Measurements from ENCODE around the gene CTNND2. TPM values are rescaled to one million over a fixed set of nuclear protein-coding genes. Genes with fewer than 3 reads are reported as not detected.

CTNND2 gene
- total RNA-seq, 2 experiments from 2014 or later = 0.20 TPM; not detected in 1

GRCh38 chr5:11110128-11110527 lies 794.1 kb downstream of the CTNND2 start:
- H3K4me1 Mint-ChIP-seq (ENCODE audit: low read depth) = no peaks in the 10 kb centered on the region
- H3K27ac ChIP-seq (ENCODE audit: low read depth in 1 of 2, low read length in 2 of 2) = no peak overlapping the region
- H3K27ac Mint-ChIP-seq = no peak overlapping the region
- no peak overlapping the region for H3K4me3 ChIP-seq (ENCODE audit: low read length)
- H3K4me1 ChIP-seq (ENCODE audit: insufficient read depth, low read length) = no peaks in the 10 kb centered on the region
- no peaks in the 10 kb centered on the region for H3K27me3 Mint-ChIP-seq
- H3K36me3 ChIP-seq (ENCODE audit: insufficient read depth, low read length) = no peaks in the 10 kb centered on the region
- TF ChIP-seq CTCF (IDR thresholded peaks at IDR 0.05) = no peak
- CTCF ChIA-PET = no interaction called here
- intact Hi-C loops (cut with DNase I, micrococcal nuclease) = no loop called here
- DNase-seq = no peak
- no peak for ATAC-seq (ENCODE audit: poor library complexity)
- H3K27me3 ChIP-seq (ENCODE audit: control insufficient read depth in 1 of 2, insufficient read depth in 2 of 2, low read length in 2 of 2) = no peaks in the 10 kb centered on the region
- POLR2A ChIA-PET = no interaction called here
- H3K9me3 ChIP-seq (ENCODE audit: control insufficient read depth in 1 of 2, insufficient read depth in 1 of 2, low read length in 2 of 2) = no peaks in the 10 kb centered on the region
- H3K4me3 Mint-ChIP-seq = no peak overlapping the region
- no peaks in the 10 kb centered on the region for H3K9me3 Mint-ChIP-seq
- H3K36me3 Mint-ChIP-seq (ENCODE audit: low read depth) = no peaks in the 10 kb centered on the region

GRCh38 chr5:11105696-11106095 lies 798.5 kb downstream of the CTNND2 start:
- Mint-ChIP-seq H3K27me3 (no peaks in the 10 kb centered on the region), H3K27ac (no peak overlapping the region), H3K9me3 (no peaks in the 10 kb centered on the region), H3K4me1 (ENCODE audit: low read depth) (no peaks in the 10 kb centered on the region), H3K36me3 (ENCODE audit: low read depth) (no peaks in the 10 kb centered on the region), H3K4me3 (no peak overlapping the region)
- H3K4me3 ChIP-seq (ENCODE audit: low read length) = no peak overlapping the region
- H3K36me3 ChIP-seq (ENCODE audit: insufficient read depth, low read length) = no peaks in the 10 kb centered on the region
- no peaks in the 10 kb centered on the region for H3K27me3 ChIP-seq (ENCODE audit: control insufficient read depth in 1 of 2, insufficient read depth in 2 of 2, low read length in 2 of 2)
- POLR2A ChIA-PET = no interaction called here
- TF ChIP-seq CTCF (IDR thresholded peaks at IDR 0.05) = no peak
- no peaks in the 10 kb centered on the region for H3K4me1 ChIP-seq (ENCODE audit: insufficient read depth, low read length)
- H3K9me3 ChIP-seq (ENCODE audit: control insufficient read depth in 1 of 2, insufficient read depth in 1 of 2, low read length in 2 of 2) = no peaks in the 10 kb centered on the region
- no peak for ATAC-seq (ENCODE audit: poor library complexity)
- CTCF ChIA-PET = no interaction called here
- intact Hi-C loops (cut with DNase I, micrococcal nuclease) = no loop called here
- H3K27ac ChIP-seq (ENCODE audit: low read depth in 1 of 2, low read length in 2 of 2) = no peak overlapping the region
- no peak for DNase-seq

- Mint-ChIP-seq H3K27me3 (no peaks in the 10 kb centered on the region), H3K9me3 (no peaks in the 10 kb centered on the region), H3K4me1 (ENCODE audit: low read depth) (no peaks in the 10 kb centered on the region), H3K36me3 (ENCODE audit: low read depth) (no peaks in the 10 kb centered on the region), H3K4me3 (no peak overlapping the region), H3K27ac (no peak overlapping the region)
- ChIA-PET CTCF (no interaction called here), POLR2A (no interaction called here)
- TF ChIP-seq CTCF (IDR thresholded peaks at IDR 0.05) = no peak
- no peak for ATAC-seq (ENCODE audit: poor library complexity)
- Histone ChIP-seq H3K4me1 (ENCODE audit: insufficient read depth, low read length) (no peaks in the 10 kb centered on the region), H3K27me3 (ENCODE audit: control insufficient read depth in 1 of 2, insufficient read depth in 2 of 2, low read length in 2 of 2) (no peaks in the 10 kb centered on the region), H3K36me3 (ENCODE audit: insufficient read depth, low read length) (no peaks in the 10 kb centered on the region), H3K4me3 (ENCODE audit: low read length) (no peak overlapping the region), H3K27ac (ENCODE audit: low read depth in 1 of 2, low read length in 2 of 2) (no peak overlapping the region), H3K9me3 (ENCODE audit: control insufficient read depth in 1 of 2, insufficient read depth in 1 of 2, low read length in 2 of 2) (no peaks in the 10 kb centered on the region)
- intact Hi-C loops (cut with DNase I, micrococcal nuclease) = no loop called here
- no peak for DNase-seq
Observed at GRCh38 chr5:11104651-11105112, 799.6 kb downstream of the CTNND2 start.

All from CD4-positive, alpha-beta T cell (primary cell).